Ascending aorta (tissue), 2 donors: ENCODE measurements around the gene DRD3. TPM values are rescaled to one million over a fixed set of nuclear protein-coding genes. Genes with fewer than 3 reads are reported as not detected.

Source experiments
- DNase-seq, 2 donors: peaks; one replicate each; pipeline ENCODE4 v3.0.0-alpha.2; 2019; ENCODE audit warnings: low spot score in 2 of 2
- H3K27ac ChIP-seq, 2 donors: fragments of 200-600 bp; sonication (generic); one replicate each; pipeline ENCODE4 v1.5.1; 2016 to 2017; ENCODE audit warnings: mild to moderate bottlenecking in 1 of 2
- H3K27me3 ChIP-seq: fragments of 200-600 bp; sonication (generic); one replicate; pipeline ENCODE4 v1.5.1; 2017
- H3K36me3 ChIP-seq, 2 donors: fragments of 200-600 bp; sonication (generic); one replicate each; pipeline ENCODE4 v1.5.1; 2016
- H3K4me1 ChIP-seq, 2 donors: fragments of 200-600 bp; sonication (generic); one replicate each; pipeline ENCODE4 v1.5.1; 2016 to 2017; ENCODE audit warnings: mild to moderate bottlenecking in 1 of 2
- H3K4me3 ChIP-seq, 2 donors: fragments of 200-600 bp; sonication (generic); one replicate each; pipeline ENCODE4 v1.5.1; 2016 to 2017; ENCODE audit warnings: mild to moderate bottlenecking in 1 of 2
- H3K9me3 ChIP-seq, 2 donors: fragments of 200-600 bp; sonication (generic); one replicate each; pipeline ENCODE4 v1.5.1; 2016
- intact Hi-C: fragments of 100-400 bp; cut with DNase I; formaldehyde crosslinking; loops from one replicate; pipeline ENCODE4 v1.15.1; 2023
- total RNA-seq: library from RNA; depleted of rRNA; stranded (reverse); fragments of >200 nt; gene quantifications from one replicate; pipeline ENCODE4 v1.1.0, GENCODE V29; 2016
- TF ChIP-seq, protein P1 (sequence below), 3 experiments: fragments of 200-600 bp in 2 of 3; fragments of 450-650 bp in 1 of 3; sonication (generic) in 2 of 3; IDR thresholded peaks; one replicate each; pipeline ENCODE4 v1.5.1; 2016 to 2019; ENCODE audit warnings: antibody characterized with exemption in 3 of 3, mild to moderate bottlenecking in 1 of 3, moderate library complexity in 1 of 3

DRD3 gene
- total RNA-seq, 1 donor from 2014 or later: not detected

DNA sequence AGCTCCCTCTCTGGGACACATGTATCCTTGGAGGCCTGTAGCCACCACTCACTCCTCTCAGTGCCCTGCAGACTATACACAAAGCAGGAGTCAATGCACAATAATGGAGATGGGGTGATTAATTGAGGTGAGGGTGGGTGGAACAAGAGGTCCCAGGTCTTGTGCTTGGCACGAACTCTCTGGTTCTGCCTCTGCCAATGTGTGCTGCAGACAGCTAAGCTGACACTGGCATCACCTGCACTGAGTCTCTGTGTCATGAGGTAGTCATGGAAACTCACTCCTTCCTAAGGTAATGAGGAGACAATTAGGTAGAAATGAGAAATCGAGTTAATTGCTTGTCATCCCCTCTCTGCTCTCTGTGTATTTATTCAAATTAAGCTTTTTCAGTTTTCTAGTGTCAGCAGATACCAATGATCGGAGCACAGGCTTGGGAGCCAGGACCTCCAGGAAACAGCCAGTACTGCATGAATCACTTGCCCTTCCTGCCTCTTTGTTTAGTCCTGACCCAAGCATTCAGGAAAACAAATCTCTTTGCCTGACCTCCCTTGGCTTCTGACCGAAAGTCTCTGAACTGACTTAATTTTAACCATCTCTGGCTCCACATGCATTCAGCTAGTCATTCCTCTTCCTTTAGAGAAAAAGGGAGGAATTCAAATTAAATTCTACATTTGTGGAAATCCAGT lies 56.7 kb downstream of the DRD3 start:
- peak overlapping the region in 1 of 2 donors; percentile 9 for H3K27ac ChIP-seq
- no peaks in the 10 kb centered on the region for H3K27me3 ChIP-seq
- no peaks in the 10 kb centered on the region for H3K9me3 ChIP-seq
- H3K36me3 ChIP-seq: no peaks in the 10 kb centered on the region
- TF ChIP-seq, protein P1, sequence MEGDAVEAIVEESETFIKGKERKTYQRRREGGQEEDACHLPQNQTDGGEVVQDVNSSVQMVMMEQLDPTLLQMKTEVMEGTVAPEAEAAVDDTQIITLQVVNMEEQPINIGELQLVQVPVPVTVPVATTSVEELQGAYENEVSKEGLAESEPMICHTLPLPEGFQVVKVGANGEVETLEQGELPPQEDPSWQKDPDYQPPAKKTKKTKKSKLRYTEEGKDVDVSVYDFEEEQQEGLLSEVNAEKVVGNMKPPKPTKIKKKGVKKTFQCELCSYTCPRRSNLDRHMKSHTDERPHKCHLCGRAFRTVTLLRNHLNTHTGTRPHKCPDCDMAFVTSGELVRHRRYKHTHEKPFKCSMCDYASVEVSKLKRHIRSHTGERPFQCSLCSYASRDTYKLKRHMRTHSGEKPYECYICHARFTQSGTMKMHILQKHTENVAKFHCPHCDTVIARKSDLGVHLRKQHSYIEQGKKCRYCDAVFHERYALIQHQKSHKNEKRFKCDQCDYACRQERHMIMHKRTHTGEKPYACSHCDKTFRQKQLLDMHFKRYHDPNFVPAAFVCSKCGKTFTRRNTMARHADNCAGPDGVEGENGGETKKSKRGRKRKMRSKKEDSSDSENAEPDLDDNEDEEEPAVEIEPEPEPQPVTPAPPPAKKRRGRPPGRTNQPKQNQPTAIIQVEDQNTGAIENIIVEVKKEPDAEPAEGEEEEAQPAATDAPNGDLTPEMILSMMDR (IDR thresholded peaks at IDR 0.05): no peak
- H3K4me3 ChIP-seq: no peak overlapping the region
- no peak for DNase-seq
- intact Hi-C loops: no loop called here
- no peaks in the 10 kb centered on the region for H3K4me1 ChIP-seq

DNA sequence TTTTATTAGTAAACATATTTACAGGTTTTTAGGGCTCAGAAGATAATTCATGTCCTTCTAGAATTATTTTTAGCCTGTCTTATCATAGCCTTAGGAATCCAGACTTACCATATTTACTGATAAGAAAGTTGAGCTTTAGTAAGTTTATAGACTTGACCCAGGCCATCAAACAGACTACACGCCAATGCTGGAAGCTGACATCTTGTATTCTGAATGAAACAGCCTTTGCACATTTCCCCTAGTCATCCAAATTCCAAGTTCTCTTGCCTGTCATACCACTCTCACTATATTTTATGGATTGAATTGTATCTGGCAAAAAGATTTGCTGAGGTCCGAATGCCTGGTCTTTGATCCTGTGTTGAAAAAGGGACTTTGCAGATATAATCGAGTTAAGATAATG lies 58.6 kb downstream of the DRD3 start:
- Histone ChIP-seq H3K4me3 (no peak overlapping the region), H3K27me3 (no peaks in the 10 kb centered on the region), H3K27ac (no peak overlapping the region), H3K36me3 (no peaks in the 10 kb centered on the region), H3K9me3 (no peaks in the 10 kb centered on the region), H3K4me1 (no peaks in the 10 kb centered on the region)
- no peak for DNase-seq
- TF ChIP-seq, protein P1 (IDR thresholded peaks at IDR 0.05): no peak
- intact Hi-C loops: no loop called here

DNA sequence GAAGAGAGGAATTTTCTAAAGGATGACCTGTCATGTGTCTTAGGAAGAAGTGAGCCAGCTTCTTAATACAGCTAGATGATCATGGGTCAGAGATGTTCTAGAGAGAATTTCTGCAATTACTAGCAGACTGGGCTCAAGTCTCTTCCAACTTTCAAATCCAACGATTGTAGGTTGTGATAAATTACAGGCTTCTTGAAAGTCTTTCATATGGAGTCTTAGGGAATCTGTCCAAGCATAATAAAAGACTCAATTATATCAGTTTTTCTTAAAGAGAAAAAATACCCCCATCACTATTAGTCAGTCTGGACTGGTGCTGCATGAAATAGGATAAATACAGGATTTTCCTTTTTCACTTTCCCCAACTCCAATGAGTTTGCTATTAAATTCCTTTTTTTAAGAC lies 59.1 kb downstream of the DRD3 start:
- TF ChIP-seq, protein P1 (IDR thresholded peaks at IDR 0.05): no peak
- no peaks in the 10 kb centered on the region for H3K27me3 ChIP-seq
- H3K4me3 ChIP-seq: no peak overlapping the region
- no peak overlapping the region for H3K27ac ChIP-seq
- no peak for DNase-seq
- H3K36me3 ChIP-seq: no peaks in the 10 kb centered on the region
- H3K4me1 ChIP-seq: no peaks in the 10 kb centered on the region
- intact Hi-C loops: no loop called here
- no peaks in the 10 kb centered on the region for H3K9me3 ChIP-seq

DNA sequence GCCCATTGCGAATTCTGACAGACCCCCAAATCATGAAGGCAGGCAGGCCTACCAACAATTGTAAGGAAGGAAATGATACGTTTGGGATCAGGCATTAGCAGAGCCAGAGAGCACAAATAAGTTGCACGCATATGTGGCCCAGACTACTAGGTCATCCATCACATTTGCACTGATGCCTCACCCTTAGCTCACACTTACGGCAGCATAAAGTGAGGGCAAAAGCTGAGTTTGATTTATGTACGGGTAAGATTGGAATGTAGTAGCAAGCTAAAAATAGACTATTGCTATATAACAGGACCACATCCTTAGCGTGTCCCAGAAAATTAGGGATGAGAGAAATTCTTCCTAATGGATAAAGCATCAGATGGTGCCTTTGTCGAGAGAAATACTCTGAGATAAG lies 63.7 kb downstream of the DRD3 start:
- Histone ChIP-seq H3K36me3 (no peaks in the 10 kb centered on the region), H3K4me3 (no peak overlapping the region), H3K27ac (no peak overlapping the region), H3K9me3 (no peaks in the 10 kb centered on the region), H3K4me1 (no peaks in the 10 kb centered on the region), H3K27me3 (no peaks in the 10 kb centered on the region)
- TF ChIP-seq, protein P1 (IDR thresholded peaks at IDR 0.05): no peak
- no peak for DNase-seq
- intact Hi-C loops: no loop called here

DNA sequence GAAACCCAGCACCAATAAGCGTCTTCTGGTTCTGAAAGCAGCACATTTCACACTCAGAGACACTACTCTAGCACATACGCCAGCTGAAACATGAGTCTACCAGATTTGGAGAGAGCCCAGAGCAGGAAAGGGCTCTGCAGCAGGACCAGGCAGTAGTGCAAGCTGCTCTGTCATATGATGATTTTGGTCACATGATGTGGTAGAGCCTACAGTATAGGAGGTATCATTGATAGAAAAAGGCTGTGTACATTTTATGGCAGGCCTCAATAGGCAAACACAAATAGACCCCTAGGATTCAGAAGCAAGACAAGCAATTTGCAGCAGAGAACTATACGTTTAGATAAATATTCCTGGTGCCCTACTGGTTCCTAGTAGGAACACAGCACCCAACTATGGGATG lies 64.1 kb downstream of the DRD3 start:
- intact Hi-C loops: no loop called here
- no peak overlapping the region for H3K4me3 ChIP-seq
- no peaks in the 10 kb centered on the region for H3K27me3 ChIP-seq
- H3K4me1 ChIP-seq: no peaks in the 10 kb centered on the region
- TF ChIP-seq, protein P1 (IDR thresholded peaks at IDR 0.05): no peak
- no peaks in the 10 kb centered on the region for H3K36me3 ChIP-seq
- H3K27ac ChIP-seq: no peak overlapping the region
- DNase-seq: no peak
- no peaks in the 10 kb centered on the region for H3K9me3 ChIP-seq

DNA sequence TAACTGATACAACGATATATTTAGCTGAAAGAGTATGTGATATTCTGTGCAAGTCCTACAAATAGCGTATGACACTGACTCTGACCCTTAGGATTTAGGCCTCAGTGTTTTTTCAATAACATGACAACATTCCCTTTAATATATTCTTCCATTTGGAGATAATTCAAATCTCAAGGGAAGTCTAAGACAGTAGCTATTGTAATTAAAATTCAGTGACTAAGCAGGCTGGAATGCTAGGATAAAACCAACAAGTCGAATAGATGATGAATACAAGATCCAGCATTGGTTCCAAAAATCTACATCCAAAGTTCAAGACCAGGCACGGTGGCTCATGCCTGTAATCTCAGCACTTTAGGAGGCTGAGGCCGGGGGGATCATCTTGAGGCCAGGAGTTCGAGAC lies 66.2 kb downstream of the DRD3 start:
- Histone ChIP-seq H3K27me3 (no peaks in the 10 kb centered on the region), H3K36me3 (no peaks in the 10 kb centered on the region), H3K27ac (no peak overlapping the region), H3K4me1 (no peaks in the 10 kb centered on the region), H3K9me3 (no peaks in the 10 kb centered on the region), H3K4me3 (no peak overlapping the region)
- TF ChIP-seq, protein P1 (IDR thresholded peaks at IDR 0.05): no peak
- intact Hi-C loops: no loop called here
- DNase-seq: no peak
